Fibroblast of lung (primary cell): ENCODE data around the gene ANKRD6. TPM values are rescaled to one million over a fixed set of nuclear protein-coding genes. Genes with fewer than 3 reads are reported as not detected.

Source experiments
- DNase-seq, 2 donors: peaks; one replicate each; pipeline versions ENCODE4 v3.0.0 to v3.0.0-alpha.2; 2010; ENCODE audit warnings: low read depth in 2 of 2
- H2AFZ ChIP-seq: 2 replicates; pipeline ENCODE4 v1.5.1; 2012; ENCODE audit warnings: low read length, control low read depth, inconsistent platforms
- H3K27ac ChIP-seq: 2 replicates; pipeline ENCODE4 v1.5.1; 2011; ENCODE audit warnings: low read length, control low read depth; ENCODE audit not compliant: insufficient read depth
- H3K27me3 ChIP-seq: 2 replicates; pipeline ENCODE4 v1.5.1; 2011; ENCODE audit warnings: mild to moderate bottlenecking, low read length; ENCODE audit not compliant: control insufficient read depth, insufficient read depth
- H3K36me3 ChIP-seq: 2 replicates; pipeline ENCODE4 v1.5.1; 2011; ENCODE audit warnings: low read length; ENCODE audit not compliant: control insufficient read depth, insufficient read depth
- H3K4me1 ChIP-seq: 2 replicates; pipeline ENCODE4 v1.5.1; 2011; ENCODE audit warnings: low read length; ENCODE audit not compliant: control insufficient read depth, insufficient read depth; ENCODE audit errors: extremely low read depth
- H3K4me2 ChIP-seq: 2 replicates; pipeline ENCODE4 v1.5.1; 2011; ENCODE audit warnings: low read length, control low read depth; ENCODE audit not compliant: insufficient read depth; ENCODE audit errors: extremely low read depth
- H3K4me3 ChIP-seq, 4 experiments: fragments of 200-600 bp in 1 of 4; sonication (generic) in 1 of 4; replicated peaks in 1 of 4; 2 replicates each; pipeline ENCODE4 v1.5.1; 2011 to 2016; ENCODE audit warnings: low read length in 4 of 4, low read depth in 3 of 4, mild to moderate bottlenecking in 3 of 4, control low read depth in 2 of 4, inconsistent platforms in 1 of 4, mixed read lengths in 1 of 4; ENCODE audit not compliant: insufficient read depth in 1 of 4; ENCODE audit errors: control extremely low read depth in 1 of 4
- H3K79me2 ChIP-seq: 2 replicates; pipeline ENCODE4 v1.5.1; 2012; ENCODE audit warnings: mild to moderate bottlenecking, low read length, inconsistent platforms; ENCODE audit not compliant: control insufficient read depth, insufficient read depth
- H3K9ac ChIP-seq: 2 replicates; pipeline ENCODE4 v1.5.1; 2011; ENCODE audit warnings: mild to moderate bottlenecking, low read length, control low read depth; ENCODE audit not compliant: insufficient read depth
- H3K9me3 ChIP-seq: 2 replicates; pipeline ENCODE4 v1.5.1; 2012; ENCODE audit warnings: low read depth, low read length; ENCODE audit not compliant: control insufficient read depth, insufficient read depth
- H4K20me1 ChIP-seq: 2 replicates; pipeline ENCODE4 v1.5.1; 2011; ENCODE audit warnings: low read length; ENCODE audit not compliant: control insufficient read depth, insufficient read depth; ENCODE audit errors: extremely low read depth
- EZH2 ChIP-seq: IDR thresholded peaks from 2 replicates; pipeline ENCODE4 v1.5.1; 2012; ENCODE audit warnings: low read length, control low read depth, mild to moderate bottlenecking; ENCODE audit errors: missing control alignments
- polyA plus RNA-seq, 2 donors: library from polyadenylated mRNA; depleted of rRNA in 1 of 2; stranded (reverse) in 1 of 2; unstranded in 1 of 2; fragments of >200 nt; gene quantifications; 2 replicates each; pipeline ENCODE4 v1.2.1, GENCODE V29; 2011 to 2012; ENCODE audit warnings: missing spikeins in 1 of 2
- total RNA-seq: library from RNA; depleted of rRNA; stranded (reverse); fragments of >200 nt; gene quantifications from 2 replicates; pipeline ENCODE4 v1.2.1, GENCODE V29; 2014
- TF ChIP-seq, protein P1 (sequence below), 2 donors: IDR thresholded peaks in 1 of 2; conservative IDR thresholded peaks in 1 of 2; 1 replicate in 1 of 2; 2 replicates in 1 of 2; pipeline ENCODE4 v1.5.1; 2011 to 2012; ENCODE audit warnings: low read length in 2 of 2, control low read depth in 1 of 2, inconsistent platforms in 1 of 2, low read depth in 1 of 2, mild to moderate bottlenecking in 1 of 2

The ANKRD6 gene
- total and polyA plus RNA-seq, 2 donors (not counting 1 experiment from before 2014, with no cell fraction given): 0.39 to 2.3 TPM

DNA sequence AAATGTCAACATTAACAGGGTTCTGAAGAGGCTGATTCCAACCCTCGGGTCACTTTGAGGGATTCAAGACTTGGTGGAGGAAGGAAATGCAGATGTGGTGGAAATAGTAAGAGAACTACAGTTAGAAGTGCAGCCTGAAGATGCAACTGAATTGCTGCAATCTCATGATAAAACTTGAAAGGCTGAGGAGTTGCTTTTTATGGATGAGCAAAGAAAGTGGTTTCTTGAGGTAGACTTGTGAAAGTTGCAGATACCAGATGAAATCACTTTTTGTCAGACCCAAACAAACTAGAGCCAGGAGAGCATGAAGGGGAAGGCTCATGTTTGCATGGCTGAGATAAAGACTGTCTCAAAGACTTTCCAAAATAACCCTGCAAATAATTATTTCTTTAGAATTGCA is 16.2 kb downstream of the ANKRD6 start:
- no peaks in the 10 kb centered on the region for H3K9me3 ChIP-seq
- no peak overlapping the region for H3K4me2 ChIP-seq
- TF ChIP-seq EZH2: no peak
- TF ChIP-seq, protein P1, sequence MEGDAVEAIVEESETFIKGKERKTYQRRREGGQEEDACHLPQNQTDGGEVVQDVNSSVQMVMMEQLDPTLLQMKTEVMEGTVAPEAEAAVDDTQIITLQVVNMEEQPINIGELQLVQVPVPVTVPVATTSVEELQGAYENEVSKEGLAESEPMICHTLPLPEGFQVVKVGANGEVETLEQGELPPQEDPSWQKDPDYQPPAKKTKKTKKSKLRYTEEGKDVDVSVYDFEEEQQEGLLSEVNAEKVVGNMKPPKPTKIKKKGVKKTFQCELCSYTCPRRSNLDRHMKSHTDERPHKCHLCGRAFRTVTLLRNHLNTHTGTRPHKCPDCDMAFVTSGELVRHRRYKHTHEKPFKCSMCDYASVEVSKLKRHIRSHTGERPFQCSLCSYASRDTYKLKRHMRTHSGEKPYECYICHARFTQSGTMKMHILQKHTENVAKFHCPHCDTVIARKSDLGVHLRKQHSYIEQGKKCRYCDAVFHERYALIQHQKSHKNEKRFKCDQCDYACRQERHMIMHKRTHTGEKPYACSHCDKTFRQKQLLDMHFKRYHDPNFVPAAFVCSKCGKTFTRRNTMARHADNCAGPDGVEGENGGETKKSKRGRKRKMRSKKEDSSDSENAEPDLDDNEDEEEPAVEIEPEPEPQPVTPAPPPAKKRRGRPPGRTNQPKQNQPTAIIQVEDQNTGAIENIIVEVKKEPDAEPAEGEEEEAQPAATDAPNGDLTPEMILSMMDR (conservative IDR thresholded peaks at IDR 0.05 in 1 of 2, IDR thresholded peaks at IDR 0.05 in 1 of 2; ENCODE audit: low read depth in 1 of 2, low read length in 2 of 2): no peak
- no peaks in the 10 kb centered on the region for H3K79me2 ChIP-seq
- no peaks in the 10 kb centered on the region for H3K4me1 ChIP-seq
- no peak overlapping the region for H3K9ac ChIP-seq
- H3K27me3 ChIP-seq: no peaks in the 10 kb centered on the region
- no peak overlapping the region for H3K27ac ChIP-seq
- no peaks in the 10 kb centered on the region for H3K36me3 ChIP-seq
- H4K20me1 ChIP-seq: no peaks in the 10 kb centered on the region
- H3K4me3 ChIP-seq: no peak overlapping the region
- DNase-seq: no peak
- no peak overlapping the region for H2AFZ ChIP-seq

- no peak for DNase-seq
- Histone ChIP-seq H2AFZ (no peak overlapping the region), H3K4me3 (no peak overlapping the region), H3K27me3 (no peaks in the 10 kb centered on the region), H3K79me2 (no peaks in the 10 kb centered on the region), H3K36me3 (no peaks in the 10 kb centered on the region), H3K27ac (no peak overlapping the region), H3K4me2 (no peak overlapping the region), H3K4me1 (no peaks in the 10 kb centered on the region), H4K20me1 (no peaks in the 10 kb centered on the region), H3K9me3 (no peaks in the 10 kb centered on the region), H3K9ac (no peak overlapping the region)
- no peak for TF ChIP-seq EZH2
- TF ChIP-seq, protein P1 (conservative IDR thresholded peaks at IDR 0.05 in 1 of 2, IDR thresholded peaks at IDR 0.05 in 1 of 2; ENCODE audit: low read depth in 1 of 2, low read length in 2 of 2): no peak
Measured at GRCh38 chr6:89452281-89452680, 19.3 kb downstream of the ANKRD6 start.

GRCh38 chr6:89454300-89454699 is 21.3 kb downstream of the ANKRD6 start:
- Histone ChIP-seq H3K9me3 (no peaks in the 10 kb centered on the region), H3K4me3 (no peak overlapping the region), H3K79me2 (no peaks in the 10 kb centered on the region), H3K36me3 (no peaks in the 10 kb centered on the region), H2AFZ (no peak overlapping the region), H4K20me1 (no peaks in the 10 kb centered on the region), H3K27ac (no peak overlapping the region), H3K9ac (no peak overlapping the region), H3K27me3 (no peaks in the 10 kb centered on the region), H3K4me2 (no peak overlapping the region), H3K4me1 (no peaks in the 10 kb centered on the region)
- DNase-seq: no peak
- TF ChIP-seq EZH2: no peak
- TF ChIP-seq, protein P1 (conservative IDR thresholded peaks at IDR 0.05 in 1 of 2, IDR thresholded peaks at IDR 0.05 in 1 of 2; ENCODE audit: low read depth in 1 of 2, low read length in 2 of 2): no peak
